ENCODE measurements around the gene COL27A1. TPM values are rescaled to one million over a fixed set of nuclear protein-coding genes. Genes with fewer than 3 reads are reported as not detected.

Gene COL27A1
- total RNA-seq, 3 donors from 2014 or later, result 3.5 to 22.0 (median 6.7) TPM

DNA sequence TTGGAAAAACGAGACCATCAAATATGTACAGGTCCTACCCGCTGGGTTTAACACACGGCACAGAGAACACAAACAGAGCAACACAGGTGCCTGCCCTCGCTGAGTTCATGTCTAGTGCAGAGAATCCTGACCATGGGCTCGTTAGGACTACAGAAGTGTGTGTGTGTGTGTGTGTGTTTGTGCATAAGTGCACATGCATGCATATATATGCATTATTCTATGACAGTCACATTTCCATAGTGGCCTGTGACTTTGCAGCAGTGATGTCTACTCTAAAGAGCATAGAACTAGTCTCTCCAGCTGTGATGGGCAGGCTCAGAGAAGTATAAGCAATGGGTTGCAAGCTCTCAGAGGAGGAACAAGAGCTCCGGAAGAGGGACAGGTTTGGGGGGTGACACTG lies 202.0 kb downstream of the COL27A1 start:
- H3K4me1 ChIP-seq, result no peaks in the 10 kb centered on the region
- H3K9me3 ChIP-seq, result no peaks in the 10 kb centered on the region
- H3K36me3 ChIP-seq, result peaks cover 18% of the 10 kb centered on the region
- no peak overlapping the region for H3K4me3 ChIP-seq
- DNase-seq (ENCODE audit: low spot score in 2 of 2), result no peak
- H3K27me3 ChIP-seq, result no peaks in the 10 kb centered on the region
- TF ChIP-seq, protein P1, sequence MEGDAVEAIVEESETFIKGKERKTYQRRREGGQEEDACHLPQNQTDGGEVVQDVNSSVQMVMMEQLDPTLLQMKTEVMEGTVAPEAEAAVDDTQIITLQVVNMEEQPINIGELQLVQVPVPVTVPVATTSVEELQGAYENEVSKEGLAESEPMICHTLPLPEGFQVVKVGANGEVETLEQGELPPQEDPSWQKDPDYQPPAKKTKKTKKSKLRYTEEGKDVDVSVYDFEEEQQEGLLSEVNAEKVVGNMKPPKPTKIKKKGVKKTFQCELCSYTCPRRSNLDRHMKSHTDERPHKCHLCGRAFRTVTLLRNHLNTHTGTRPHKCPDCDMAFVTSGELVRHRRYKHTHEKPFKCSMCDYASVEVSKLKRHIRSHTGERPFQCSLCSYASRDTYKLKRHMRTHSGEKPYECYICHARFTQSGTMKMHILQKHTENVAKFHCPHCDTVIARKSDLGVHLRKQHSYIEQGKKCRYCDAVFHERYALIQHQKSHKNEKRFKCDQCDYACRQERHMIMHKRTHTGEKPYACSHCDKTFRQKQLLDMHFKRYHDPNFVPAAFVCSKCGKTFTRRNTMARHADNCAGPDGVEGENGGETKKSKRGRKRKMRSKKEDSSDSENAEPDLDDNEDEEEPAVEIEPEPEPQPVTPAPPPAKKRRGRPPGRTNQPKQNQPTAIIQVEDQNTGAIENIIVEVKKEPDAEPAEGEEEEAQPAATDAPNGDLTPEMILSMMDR (IDR thresholded peaks at IDR 0.05), result no peak
- no peak for TF ChIP-seq POLR2A (IDR thresholded peaks at IDR 0.05)
- TF ChIP-seq POLR2AphosphoS5 (IDR thresholded peaks at IDR 0.05), result no peak
- intact Hi-C loops (cut with DNase I; ENCODE audit: low total_unique reads), result no loop called here
- no peak overlapping the region for H3K27ac ChIP-seq

DNA sequence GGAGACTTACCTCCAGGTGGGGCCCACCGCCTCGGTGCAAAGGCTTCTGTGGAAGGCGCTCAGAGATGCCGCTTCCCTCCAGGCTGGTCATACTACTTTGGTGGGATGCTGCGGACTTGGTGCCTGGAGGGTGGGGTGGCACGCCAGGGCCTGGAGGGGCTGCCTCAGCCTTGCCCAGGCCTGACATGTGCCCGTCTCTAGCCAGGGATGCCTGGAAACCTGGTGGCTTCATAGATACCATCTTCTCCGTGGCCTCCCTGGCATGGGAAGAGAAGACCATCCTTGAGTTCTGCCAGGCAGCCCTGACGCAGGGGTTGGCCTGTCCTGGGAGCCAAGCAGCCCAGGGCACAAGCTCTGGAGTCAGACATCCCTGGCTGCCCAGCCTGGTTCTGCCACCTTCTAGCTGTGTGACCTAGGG lies 202.6 kb downstream of the COL27A1 start:
- DNase-seq (ENCODE audit: low spot score in 2 of 2), result no peak
- peaks cover 18% of the 10 kb centered on the region for H3K36me3 ChIP-seq
- no peaks in the 10 kb centered on the region for H3K9me3 ChIP-seq
- no peaks in the 10 kb centered on the region for H3K4me1 ChIP-seq
- no peak overlapping the region for H3K4me3 ChIP-seq
- intact Hi-C loops (cut with DNase I; ENCODE audit: low total_unique reads), result no loop called here
- no peak overlapping the region for H3K27ac ChIP-seq
- no peaks in the 10 kb centered on the region for H3K27me3 ChIP-seq
- TF ChIP-seq POLR2AphosphoS5 (IDR thresholded peaks at IDR 0.05) (no peak), POLR2A (IDR thresholded peaks at IDR 0.05) (no peak)

DNA sequence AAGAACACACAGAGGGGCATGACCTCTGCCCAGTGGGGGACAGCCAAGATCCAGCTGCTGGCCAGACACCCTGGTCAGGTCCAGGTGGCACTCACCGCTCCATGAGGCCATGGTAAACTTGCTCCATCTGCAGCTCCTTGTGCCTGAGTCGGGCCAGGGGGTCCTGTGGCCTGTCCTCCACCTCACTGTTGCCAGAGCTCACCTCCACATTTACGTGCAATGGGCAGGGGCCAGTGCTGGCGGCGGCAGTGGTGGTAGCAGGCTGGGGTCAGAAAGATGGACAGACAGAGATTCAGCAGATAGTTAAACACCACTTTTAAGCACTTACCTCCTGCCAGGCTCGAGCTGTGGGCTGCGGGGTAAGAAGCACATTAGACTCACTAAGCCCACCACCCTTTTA lies 204.5 kb downstream of the COL27A1 start:
- Histone ChIP-seq H3K36me3 (peaks cover 18% of the 10 kb centered on the region), H3K4me3 (no peak overlapping the region), H3K27ac (no peak overlapping the region), H3K9me3 (no peaks in the 10 kb centered on the region), H3K4me1 (no peaks in the 10 kb centered on the region), H3K27me3 (no peaks in the 10 kb centered on the region)
- TF ChIP-seq POLR2A (IDR thresholded peaks at IDR 0.05), result no peak
- no peak for TF ChIP-seq POLR2AphosphoS5 (IDR thresholded peaks at IDR 0.05)
- TF ChIP-seq, protein P1 (IDR thresholded peaks at IDR 0.05), result no peak
- intact Hi-C loops (cut with DNase I; ENCODE audit: low total_unique reads), result no loop called here
- no peak for DNase-seq (ENCODE audit: low spot score in 2 of 2)

DNA sequence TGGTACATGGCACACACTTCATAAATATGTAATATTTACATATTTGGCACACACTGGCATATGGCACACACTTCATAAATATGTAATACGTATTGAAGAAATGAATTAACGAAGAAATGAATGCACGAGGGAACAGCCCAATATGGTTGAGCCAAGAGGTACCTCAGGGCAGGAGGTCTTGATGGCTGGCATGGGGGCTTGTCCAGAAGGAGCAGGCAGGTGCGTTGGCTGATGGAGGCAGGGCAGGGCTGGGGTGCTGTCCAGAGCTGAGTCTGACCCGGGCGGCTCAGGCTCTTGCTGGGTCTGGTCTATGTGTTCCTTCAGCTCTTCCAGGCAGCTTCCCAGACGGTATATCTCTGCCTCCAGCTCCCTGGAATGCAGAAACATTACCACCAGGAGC lies 206.2 kb downstream of the COL27A1 start:
- Histone ChIP-seq H3K36me3 (peaks cover 11% of the 10 kb centered on the region), H3K9me3 (no peaks in the 10 kb centered on the region), H3K27ac (no peak overlapping the region), H3K4me3 (no peak overlapping the region), H3K4me1 (no peaks in the 10 kb centered on the region), H3K27me3 (no peaks in the 10 kb centered on the region)
- intact Hi-C loops (cut with DNase I; ENCODE audit: low total_unique reads), result no loop called here
- no peak for DNase-seq (ENCODE audit: low spot score in 2 of 2)
- TF ChIP-seq POLR2AphosphoS5 (IDR thresholded peaks at IDR 0.05) (no peak), POLR2A (IDR thresholded peaks at IDR 0.05) (no peak)
- TF ChIP-seq, protein P1 (IDR thresholded peaks at IDR 0.05), result no peak

Other genes starting within 250 kb of the COL27A1 start
- under 1 TPM in 1 of 3 donors, not detected in 2; 0.66 TPM for gene AMBP, start 77.2 kb upstream of the COL27A1 start, total RNA-seq
- 10 to 100 TPM in 2 of 3 donors, not detected in 1; 14.4 to 34.4 TPM for gene KIF12, start 56.2 kb upstream of the COL27A1 start, total RNA-seq
- gene ORM1, start 167.6 kb downstream of the COL27A1 start, total RNA-seq, result 1 to 10 TPM in 1 of 3 donors, not detected in 2; 8.3 TPM
- 1 to 10 TPM in 2 of 3 donors, not detected in 1; 1.6 to 2.9 TPM for gene ORM2, start 174.3 kb downstream of the COL27A1 start, total RNA-seq
- gene AKNA, start 232.4 kb downstream of the COL27A1 start, total RNA-seq, result 10 to 100 TPM; 20.1 to 52.0 (median 35.7) TPM